Smooth muscle cell of trachea (primary cell): Measurements from ENCODE around the gene PCDHGA1. TPM values are rescaled to one million over a fixed set of nuclear protein-coding genes. Genes with fewer than 3 reads are reported as not detected.

Experiments
- total RNA-seq: library from RNA; depleted of rRNA; stranded (reverse); fragments of >200 nt; gene quantifications from 2 replicates; pipeline ENCODE4 v1.2.1, GENCODE V29; 2014

The PCDHGA1 gene
- 1.3 and 2.3 TPM in 2 replicates for total RNA-seq

DNA sequence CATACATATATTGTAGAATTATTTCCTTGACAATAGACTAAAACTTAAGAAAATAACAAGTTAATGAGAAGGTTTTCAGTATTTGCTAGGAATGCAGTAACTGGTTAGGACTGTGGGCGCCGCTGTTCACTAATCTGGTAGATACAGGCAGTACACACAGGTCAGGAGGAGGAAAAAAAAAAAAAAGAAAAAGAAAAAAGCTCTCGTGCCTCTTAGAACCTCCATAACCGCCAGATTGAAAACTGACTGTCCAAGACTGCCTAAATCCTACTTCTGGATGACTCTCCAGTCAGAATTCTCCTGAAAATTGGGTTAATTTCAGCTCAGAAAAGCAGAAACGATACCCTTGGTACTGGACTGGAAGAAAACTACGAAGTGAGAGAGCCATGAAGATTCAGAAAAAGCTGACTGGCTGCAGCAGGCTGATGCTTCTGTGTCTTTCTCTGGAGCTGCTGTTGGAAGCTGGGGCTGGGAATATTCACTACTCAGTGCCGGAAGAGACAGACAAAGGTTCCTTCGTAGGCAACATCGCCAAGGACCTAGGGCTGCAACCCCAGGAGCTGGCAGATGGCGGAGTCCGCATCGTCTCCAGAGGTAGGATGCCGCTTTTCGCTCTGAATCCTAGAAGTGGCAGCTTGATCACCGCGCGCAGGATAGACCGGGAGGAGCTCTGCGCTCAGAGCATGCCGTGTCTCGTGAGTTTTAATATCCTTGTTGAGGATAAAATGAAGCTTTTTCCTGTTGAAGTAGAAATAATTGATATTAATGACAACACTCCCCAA lies at the start of gene PCDHGA1:
Gene PCDHGA1, plus strand, starts transcription at position 216 of the 782 bp plus-strand sequence.

DNA sequence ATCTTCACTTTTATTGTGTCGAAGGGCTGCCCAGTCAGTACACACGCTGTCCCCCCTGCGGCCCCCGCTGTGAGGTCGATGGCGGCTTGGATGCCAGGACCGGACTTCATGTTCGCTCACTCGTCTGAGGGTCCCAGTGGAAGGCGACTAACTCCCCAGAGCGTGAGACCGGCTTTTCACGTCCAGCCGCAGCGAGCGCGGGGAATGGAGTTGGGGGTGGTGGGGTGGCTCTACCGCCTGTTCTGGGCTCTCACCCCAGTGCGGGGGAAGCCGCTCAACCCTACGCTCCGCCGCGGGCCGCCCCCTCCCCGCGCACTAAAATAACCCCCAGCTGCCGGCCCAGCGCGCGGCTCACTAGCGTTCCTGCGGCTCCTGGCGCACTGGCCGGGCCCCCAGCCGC lies 26.6 kb upstream of the PCDHGA1 start, which contains the start of gene SLC25A2:
Gene SLC25A2, minus strand, starts transcription at position 294 of the 400 bp plus-strand sequence. Its CDS starts 184 bp downstream, at position 110.

GRCh38 chr5:141320225-141321169 lies 9.8 kb upstream of the PCDHGA1 start, which contains the start of gene TAF7:
TSS of gene TAF7 (minus strand) at chr5:141320784. CDS start at chr5:141320044, 740 bp downstream.

DNA sequence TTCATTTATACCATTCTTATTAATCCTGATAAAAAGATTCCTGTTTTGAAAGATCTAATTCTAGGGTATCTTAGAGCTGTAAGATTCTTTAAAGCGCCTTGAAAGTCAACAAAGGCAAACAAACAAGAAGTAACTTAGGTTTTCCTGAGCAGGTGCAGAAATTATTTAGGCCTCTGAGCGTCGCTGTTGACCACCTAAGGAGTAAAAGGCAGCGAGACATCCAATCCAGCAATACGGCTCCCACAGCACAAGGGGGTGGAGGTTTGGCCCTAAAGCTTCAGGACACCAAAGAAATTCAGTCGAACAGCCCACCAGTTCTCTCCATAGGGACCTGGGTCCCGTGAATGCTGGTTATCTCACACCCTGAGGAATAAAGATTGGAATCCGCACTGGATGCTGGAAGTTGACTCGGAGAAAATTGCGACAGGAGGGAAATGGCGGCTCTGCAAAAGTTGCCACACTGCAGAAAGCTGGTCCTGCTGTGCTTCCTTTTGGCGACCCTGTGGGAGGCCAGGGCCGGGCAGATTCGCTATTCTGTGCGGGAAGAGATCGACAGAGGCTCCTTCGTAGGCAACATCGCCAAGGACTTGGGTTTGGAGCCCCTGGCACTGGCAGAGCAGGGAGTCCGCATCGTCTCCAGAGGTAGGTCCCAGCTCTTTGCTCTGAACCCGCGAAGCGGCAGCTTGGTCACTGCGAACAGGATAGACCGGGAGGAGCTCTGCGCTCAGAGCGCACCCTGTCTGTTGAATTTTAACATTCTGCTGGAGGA lies 8.4 kb downstream of the PCDHGA1 start, which contains the start of gene PCDHGA2:
Gene PCDHGA2, plus strand, starts transcription at position 223 of the 769 bp plus-strand sequence.

GRCh38 chr5:141343242-141343952 lies 13.1 kb downstream of the PCDHGA1 start, which contains the start of gene PCDHGA3:
TSS of gene PCDHGA3 (plus strand) at chr5:141343829. CDS start at chr5:141344034, 205 bp downstream.

DNA sequence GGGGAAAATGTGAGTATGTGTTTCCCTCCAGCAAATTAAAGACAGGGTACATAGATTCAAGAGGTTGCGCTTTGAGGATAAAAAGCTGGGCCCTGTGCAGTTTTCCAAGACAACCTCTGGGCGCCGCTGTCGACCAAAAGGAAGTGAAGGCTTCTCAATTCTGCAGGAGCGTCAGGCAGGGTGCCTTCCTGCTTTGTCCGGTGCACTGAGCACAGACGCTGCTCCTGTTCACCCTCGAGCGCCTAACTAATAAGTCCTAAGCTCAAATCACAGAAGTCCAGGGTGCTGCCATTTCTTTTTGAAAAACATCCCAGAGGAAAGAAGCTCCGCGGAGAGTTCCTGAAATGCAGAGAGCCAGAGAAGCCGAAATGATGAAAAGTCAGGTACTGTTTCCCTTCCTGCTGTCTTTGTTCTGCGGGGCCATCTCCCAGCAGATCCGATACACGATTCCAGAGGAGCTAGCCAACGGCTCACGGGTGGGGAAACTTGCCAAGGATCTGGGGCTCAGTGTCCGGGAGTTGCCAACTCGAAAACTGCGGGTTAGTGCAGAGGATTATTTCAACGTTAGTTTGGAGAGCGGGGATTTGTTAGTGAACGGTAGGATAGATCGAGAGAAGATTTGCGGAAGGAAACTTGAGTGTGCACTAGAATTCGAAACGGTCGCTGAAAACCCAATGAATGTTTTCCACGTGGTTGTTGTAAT lies 19.8 kb downstream of the PCDHGA1 start, which contains the start of gene PCDHGB1:
Gene PCDHGB1, plus strand, starts transcription at position 183 of the 703 bp plus-strand sequence. Its CDS starts 162 bp downstream, at position 345.

DNA sequence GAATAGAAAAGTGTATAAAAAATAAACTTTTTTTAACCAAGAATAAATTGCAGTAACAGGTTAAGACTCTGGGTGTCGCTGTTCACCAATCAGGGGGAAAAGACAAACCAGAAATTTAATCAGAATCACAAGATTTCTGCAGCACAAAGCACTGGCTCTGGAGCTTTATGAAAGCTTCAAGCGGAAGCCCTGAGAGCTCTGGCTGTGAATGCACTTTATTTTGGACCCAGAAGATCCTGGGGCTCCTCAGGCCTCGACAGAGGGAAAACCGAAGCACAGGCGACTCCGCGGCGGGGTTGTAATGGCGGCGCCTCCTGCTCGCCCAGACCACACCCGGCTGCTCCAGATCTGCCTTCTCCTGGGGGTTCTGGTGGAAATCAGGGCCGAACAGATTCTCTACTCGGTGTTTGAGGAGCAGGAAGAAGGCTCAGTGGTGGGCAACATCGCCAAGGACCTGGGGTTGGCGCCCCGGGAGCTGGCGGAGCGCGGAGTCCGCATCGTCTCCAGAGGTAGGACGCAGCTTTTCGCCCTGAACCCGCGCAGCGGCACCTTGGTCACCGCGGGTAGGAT lies 24.7 kb downstream of the PCDHGA1 start, which contains the start of gene PCDHGA4:
Gene PCDHGA4, plus strand, starts transcription at position 122 of the 570 bp plus-strand sequence. Its CDS starts 87 bp downstream, at position 209.

GRCh38 chr5:141359790-141360426 lies 29.6 kb downstream of the PCDHGA1 start, which contains the start of gene PCDHGB2:
TSS of gene PCDHGB2 (plus strand) at chr5:141359994. CDS start at chr5:141360136, 142 bp downstream.

DNA sequence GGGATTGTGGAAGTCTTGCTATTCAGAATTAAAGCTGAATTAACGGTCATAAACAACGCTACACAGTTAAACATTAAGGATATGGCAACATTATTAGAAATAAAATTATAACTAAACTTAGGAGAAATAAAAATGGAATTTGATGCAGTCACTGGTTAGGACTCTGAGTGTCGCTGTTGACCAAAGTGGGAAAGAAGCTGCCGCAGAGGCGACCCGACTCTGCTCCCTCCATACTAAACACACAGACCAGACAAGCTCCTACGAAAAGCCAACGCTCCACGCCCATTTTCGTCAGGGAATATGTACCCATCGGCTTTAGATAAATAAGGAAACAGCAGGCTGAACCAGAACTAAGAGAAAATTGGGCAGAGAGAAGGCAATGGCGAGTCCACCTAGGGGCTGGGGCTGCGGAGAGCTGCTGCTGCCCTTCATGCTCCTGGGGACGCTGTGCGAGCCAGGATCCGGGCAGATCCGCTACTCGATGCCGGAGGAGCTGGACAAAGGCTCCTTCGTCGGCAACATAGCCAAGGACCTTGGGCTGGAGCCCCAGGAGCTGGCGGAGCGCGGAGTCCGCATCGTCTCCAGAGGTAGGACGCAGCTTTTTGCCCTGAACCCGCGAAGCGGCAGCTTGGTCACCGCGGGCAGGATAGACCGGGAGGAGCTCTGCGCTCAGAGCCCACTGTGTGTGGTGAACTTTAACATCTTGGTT lies 33.8 kb downstream of the PCDHGA1 start, which contains the start of gene PCDHGA5:
Gene PCDHGA5, plus strand, starts transcription at position 211 of the 709 bp plus-strand sequence. Its CDS starts 169 bp downstream, at position 380.

GRCh38 chr5:141369994-141370848 lies 39.9 kb downstream of the PCDHGA1 start, which contains the start of gene PCDHGB3:
TSS of gene PCDHGB3 (plus strand) at chr5:141370242. CDS start at chr5:141370395, 153 bp downstream.

GRCh38 chr5:141373673-141374317 lies 43.5 kb downstream of the PCDHGA1 start, which contains the start of gene PCDHGA6:
TSS of gene PCDHGA6 (plus strand) at chr5:141373891. CDS start at chr5:141374084, 193 bp downstream.

GRCh38 chr5:141382469-141383294 lies 52.4 kb downstream of the PCDHGA1 start, which contains the start of gene PCDHGA7:
TSS of gene PCDHGA7 (plus strand) at chr5:141382742. CDS start at chr5:141382900, 158 bp downstream.

GRCh38 chr5:141387557-141388311 lies 57.4 kb downstream of the PCDHGA1 start, which contains the start of gene PCDHGB4:
TSS of gene PCDHGB4 (plus strand) at chr5:141387698. CDS start at chr5:141387885, 187 bp downstream.

DNA sequence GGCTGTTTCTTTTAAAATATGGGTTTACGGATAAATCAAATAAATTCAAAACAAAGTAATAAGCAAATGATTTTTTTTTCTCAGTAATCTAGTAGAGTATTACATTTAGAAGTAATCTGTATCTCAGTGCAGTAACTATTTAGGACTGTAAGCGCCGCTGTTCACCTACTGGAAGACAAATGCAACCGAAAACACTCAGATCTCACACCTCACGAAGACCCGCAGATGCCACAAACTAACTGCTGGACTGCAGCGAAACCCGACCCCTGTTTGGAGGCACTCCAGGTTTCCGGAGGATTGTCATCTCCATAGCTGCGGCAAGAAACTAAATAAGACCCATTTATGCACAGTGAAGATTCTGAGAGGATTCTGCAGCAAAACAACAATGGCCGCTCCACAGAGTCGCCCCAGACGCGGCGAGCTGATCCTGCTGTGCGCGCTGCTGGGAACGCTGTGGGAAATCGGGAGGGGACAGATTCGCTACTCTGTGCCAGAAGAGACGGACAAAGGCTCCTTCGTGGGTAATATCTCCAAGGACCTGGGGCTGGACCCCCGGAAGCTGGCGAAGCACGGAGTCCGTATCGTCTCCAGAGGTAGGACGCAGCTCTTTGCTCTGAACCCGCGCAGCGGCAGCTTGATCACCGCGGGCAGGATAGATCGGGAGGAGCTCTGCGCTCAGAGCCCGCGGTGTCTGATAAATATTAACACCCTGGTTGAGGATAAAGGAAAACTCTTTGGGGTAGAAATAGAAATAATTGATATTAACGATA lies 62.3 kb downstream of the PCDHGA1 start, which contains the start of gene PCDHGA8:
Gene PCDHGA8, plus strand, starts transcription at position 205 of the 770 bp plus-strand sequence. Its CDS starts 181 bp downstream, at position 386.

